Cortex of kidney (tissue), 1 donor: Measurements from ENCODE around the gene PRRG2.

Experiments used
- DNase-seq: peaks from one replicate; lab custom pipeline; 2025; lab: John Stamatoyannopoulos, UW

Gene PRRG2

DNA sequence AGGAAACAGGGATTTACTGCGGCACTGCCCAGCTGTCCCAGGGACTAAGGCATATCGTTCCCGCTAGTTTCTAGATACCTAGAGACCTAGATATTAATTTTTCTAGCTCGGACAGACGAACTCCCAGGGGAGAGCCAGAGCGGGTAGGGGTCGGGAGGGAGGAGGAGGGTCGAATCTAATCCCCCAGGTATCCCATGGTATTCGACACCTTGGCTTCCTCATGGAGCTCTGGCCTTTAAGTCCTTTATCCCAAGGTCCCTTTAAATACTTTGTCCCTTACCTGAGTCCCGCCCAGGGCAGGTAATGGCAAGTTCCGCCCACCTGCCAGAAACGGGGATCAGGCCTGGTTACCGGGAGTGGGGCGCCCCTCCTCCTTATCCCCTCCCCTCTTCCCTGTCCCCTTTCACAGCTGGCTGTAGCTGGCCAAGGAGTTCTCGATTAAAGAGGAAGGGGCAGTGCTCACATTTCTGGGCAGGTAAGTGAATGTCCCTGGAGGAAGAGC is at the start of gene PRRG2:
Gene PRRG2, plus strand, starts transcription at position 310 of the 502 bp plus-strand sequence. CDS start 1,904 bp downstream, outside the sequence.
- no peak for DNase-seq

DNA sequence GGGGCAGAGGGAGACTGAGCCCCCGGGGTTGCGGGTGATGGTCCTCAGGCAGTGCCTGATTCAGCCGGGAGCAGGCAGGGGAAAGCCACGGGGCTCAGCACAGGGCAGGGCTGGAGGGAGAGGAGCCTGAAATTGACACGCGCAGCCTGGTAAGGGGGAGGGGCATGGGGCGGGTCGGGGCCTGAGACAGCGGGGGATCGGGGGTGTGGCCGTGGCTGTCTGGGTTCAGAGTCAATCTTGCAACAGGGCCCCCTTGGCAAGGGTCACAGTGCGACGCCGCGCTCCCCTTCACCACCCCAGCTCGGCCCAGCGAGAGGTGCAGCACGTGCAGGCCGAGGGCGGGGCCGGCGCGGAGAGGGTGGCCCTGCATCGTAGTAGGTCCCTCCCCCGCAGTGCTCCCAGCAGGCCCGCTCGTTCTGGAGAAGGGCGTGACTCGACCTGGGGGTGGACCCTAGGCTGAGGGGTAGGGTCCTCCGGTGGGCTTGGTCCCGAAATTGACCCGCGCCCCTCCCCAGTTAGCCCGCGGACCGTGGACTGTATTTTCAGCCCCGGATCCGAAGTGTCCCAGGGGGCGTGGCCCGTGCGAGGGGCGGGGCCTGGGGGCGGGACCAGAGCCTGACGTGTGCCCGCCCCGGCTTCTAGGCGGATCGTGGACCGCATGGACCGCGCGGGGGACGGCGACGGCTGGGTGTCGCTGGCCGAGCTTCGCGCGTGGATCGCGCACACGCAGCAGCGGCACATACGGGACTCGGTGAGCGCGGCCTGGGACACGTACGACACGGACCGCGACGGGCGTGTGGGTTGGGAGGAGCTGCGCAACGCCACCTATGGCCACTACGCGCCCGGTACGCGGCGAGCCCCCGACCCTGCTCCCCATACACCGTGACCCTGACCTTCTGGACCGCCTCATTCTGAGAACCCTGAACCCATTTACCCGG is 47.3 kb upstream of the PRRG2 start:
- DNase-seq = no peak

DNA sequence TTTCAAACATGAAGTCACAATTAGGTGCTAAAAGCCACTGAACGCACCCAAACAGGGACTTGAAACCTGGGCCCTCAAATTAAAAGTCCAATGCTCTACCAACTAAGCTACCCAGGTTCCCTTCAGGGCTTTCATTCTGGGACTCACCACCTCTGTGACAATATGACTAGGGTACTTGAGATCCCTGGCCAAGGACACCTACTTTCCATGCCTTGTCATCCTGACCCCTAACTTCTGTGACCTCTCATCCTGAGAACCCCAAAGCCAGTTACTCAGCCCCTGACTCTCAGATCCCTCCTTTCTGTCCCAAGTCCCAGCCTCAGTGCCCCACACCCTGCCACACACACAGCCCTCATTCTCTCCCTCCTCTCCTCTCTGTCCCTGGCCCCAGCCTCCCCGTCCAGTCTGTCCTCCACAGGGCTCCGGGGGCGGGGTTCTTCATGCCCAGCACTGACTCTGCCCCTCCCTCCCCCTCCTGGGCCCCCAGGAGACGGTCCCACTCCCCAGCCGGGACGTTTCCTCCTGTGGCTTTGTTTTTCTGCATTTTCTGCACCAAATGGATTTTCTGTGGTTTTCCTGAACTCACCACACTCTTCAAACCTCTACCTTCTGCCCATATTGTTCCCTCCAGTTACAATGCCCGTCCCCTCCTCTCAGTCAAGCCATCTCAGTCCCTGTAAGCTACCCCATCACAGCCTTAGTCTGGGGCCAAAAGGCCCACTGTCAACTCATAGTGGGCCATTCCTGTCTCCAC is 46.3 kb upstream of the PRRG2 start:
- no peak for DNase-seq

DNA sequence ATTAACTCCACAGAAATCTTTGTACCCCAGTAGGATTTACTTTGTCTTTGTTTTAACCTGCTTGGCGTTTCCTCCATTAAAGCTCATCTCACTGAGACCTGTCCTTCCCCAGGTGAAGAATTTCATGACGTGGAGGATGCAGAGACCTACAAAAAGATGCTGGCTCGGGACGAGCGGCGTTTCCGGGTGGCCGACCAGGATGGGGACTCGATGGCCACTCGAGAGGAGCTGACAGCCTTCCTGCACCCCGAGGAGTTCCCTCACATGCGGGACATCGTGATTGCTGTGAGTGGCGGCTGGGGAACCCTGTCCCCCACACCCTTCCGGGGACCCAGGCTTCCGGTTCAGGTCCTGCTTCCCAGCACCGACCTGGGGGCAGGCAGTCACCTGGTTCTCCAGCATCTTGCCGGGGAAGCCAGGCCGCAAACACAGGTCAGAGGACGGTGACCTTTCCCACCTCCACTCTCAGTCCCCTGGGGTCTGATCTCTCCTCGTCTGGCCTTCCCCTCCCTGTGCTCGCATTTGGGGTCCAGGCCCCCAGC is 44.1 kb upstream of the PRRG2 start:
- no peak for DNase-seq

- no peak for DNase-seq
Observed at GRCh38 chr19:49538643-49539042, 42.5 kb upstream of the PRRG2 start.

DNA sequence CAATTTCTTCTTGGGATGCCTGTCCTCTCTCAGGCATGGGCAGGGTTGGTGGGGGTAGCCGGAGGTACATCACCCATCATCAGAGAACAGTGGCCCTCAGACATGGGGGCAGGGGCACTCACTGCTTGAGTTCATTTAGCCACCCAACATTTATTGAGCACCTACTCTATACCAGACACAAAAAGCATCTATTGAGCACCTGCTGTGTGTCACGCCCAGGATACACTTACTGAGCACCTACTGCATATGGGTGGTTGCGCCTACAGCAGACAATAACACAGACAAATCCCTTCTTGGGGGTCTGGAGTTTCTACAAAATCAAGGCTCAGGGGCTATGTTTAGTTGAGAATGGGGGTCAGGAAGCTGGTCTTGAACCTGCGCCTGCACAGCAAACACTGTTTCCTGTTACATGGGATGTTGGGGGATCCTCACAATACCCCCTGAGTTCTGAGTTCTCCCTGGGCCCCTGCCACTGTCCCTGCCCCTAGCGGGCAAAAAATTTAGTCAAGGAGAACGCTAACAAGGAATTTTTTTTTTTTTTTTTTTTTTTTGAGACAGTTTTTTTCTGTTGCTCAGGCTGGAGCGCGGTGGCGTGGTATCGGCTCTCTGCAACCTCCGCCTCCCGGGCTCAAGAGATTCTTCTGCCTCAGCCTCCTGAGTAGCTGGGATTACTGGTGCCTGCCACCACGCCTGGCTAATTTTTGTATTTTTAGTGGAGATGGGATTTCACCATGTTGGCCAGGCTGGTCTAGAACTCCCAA is 41.7 kb upstream of the PRRG2 start:
- no peak for DNase-seq

GRCh38 chr19:49541914-49542313 is 39.2 kb upstream of the PRRG2 start:
- no peak for DNase-seq

DNA sequence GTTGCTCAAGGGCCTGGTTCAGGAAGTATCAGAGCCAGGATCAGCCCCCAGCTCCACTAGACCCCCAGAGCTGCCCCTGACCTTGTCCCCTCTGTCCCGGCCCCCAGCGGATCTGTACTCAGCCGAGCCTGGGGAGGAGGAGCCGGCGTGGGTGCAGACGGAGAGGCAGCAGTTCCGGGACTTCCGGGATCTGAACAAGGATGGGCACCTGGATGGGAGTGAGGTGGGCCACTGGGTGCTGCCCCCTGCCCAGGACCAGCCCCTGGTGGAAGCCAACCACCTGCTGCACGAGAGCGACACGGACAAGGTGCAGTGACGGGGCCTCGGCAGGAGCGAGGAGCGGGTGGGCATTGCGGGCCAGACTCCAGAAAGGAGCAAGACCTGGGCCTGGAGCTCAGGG is 38.7 kb upstream of the PRRG2 start:
- DNase-seq = no peak

GRCh38 chr19:49543032-49543431 is 38.1 kb upstream of the PRRG2 start:
- no peak for DNase-seq

DNA sequence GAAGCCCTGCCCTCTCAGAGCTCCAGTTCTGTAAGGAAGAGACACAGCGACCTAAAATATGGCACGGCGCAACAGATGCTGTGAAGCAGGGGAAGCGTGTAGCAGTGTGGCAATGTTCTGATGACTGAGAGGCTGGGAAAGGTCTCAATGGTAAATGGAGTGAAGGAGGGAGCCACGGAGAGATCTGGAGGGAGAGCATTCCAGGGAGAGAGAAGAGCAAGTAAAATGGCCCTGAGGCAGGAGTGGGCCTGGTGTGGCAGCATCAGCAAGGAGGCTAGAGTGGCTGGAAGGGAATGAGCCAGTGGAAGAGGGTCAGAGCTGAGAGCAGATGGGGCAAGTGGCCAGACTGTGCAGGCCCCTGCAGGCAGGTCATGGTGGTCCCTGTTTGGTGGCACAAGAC is 37.0 kb upstream of the PRRG2 start:
- no peak for DNase-seq

DNA sequence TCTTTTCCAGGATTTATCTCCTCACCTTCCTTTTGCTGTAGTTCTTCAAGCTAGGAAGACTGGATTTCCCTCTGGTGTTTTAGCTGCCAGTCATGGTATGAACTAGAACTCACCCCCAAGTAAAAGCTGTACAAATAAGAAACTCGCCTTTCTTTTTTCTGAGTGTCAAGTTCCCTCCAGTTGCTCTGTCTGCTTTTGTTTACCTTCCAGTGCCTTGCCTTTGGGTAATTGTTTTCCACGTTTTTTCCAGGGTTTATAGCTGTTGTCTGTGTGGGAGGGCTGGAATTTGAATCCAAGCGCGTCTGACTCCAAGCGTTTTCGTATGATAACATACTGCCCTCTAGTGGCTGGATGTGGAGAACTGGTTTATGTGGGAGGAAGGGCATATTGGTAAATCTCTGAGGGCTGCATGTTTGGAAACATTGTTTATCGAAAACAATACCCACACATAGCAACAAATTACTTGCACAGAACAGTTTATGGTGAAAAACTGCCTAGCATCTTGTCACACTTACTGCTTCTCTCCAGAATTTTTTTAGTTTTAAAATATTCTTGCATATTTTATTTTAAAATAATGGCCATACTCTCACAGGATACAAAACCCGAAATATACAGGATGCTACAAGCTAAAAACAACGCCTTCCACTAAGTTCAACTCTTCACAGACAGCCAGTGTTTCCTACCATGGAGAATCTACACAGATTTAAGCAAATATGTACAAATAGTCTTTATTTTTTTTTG is 34.1 kb upstream of the PRRG2 start:
- no peak for DNase-seq

DNA sequence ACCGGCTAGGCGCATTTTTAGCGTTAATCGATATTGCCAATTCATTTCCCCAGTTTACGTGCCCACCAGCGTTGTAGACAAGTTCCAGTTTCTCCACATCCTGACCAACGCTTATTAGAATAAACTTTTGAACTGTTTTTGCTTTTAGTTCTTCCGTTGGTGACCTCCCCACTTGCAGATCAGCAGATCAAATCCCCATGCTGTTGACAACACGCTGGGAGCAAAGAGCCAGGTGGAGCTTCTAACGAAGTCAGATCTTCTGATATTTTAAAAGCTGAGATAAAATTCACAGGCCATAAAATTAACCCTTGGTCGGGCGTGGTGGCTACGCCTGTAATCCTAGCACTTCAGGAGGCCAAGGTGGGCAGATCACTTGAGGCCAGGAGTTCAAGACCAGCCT is 32.1 kb upstream of the PRRG2 start:
- no peak for DNase-seq

- DNase-seq = no peak
Observed at GRCh38 chr19:49551531-49551930, 29.6 kb upstream of the PRRG2 start.

DNA sequence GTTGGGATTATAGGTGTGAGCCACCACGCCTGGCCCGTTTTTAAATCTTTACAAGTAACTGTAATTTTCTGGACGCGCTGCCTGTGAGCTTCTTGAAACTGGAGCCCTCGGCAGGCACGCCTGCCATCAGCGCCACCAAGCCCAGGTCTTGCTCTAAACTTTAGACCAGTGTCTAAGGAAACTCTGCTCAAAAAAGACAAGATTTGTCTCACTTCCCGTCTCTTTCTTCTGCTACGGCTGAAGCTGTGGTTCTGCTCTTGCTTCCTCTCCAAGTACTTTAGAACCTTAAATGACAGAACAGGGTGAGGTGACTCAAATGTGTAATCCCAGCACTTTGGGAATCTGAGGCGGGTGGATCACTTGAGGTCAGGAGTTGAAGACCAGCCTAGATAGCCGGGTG is 28.4 kb upstream of the PRRG2 start:
- no peak for DNase-seq

- no peak for DNase-seq
Observed at GRCh38 chr19:49553451-49554271, 27.5 kb upstream of the PRRG2 start.

GRCh38 chr19:49554701-49555181 is 26.4 kb upstream of the PRRG2 start:
- DNase-seq = no peak

- DNase-seq = no peak
Observed at GRCh38 chr19:49555600-49556411, 25.3 kb upstream of the PRRG2 start.

- no peak for DNase-seq
Observed at GRCh38 chr19:49556412-49557398, 24.4 kb upstream of the PRRG2 start.
